HG03521 (cell line): ENCODE data around the gene CDC25C.

Experiments used
- ATAC-seq: cut with Tn5 transposase; IDR thresholded peaks from one replicate; pipeline ENCODE4 v1.9.1; 2021; ENCODE audit warnings: mild to moderate bottlenecking, moderate library complexity; ENCODE audit not compliant: unreplicated experiment

The CDC25C gene

GRCh38 chr5:138331449-138332368 is at the start of gene CDC25C:
CDC25C (minus strand) TSS chr5:138331804; CDS start chr5:138331180, 624 bp downstream.
- peak; percentile 99 for ATAC-seq

DNA sequence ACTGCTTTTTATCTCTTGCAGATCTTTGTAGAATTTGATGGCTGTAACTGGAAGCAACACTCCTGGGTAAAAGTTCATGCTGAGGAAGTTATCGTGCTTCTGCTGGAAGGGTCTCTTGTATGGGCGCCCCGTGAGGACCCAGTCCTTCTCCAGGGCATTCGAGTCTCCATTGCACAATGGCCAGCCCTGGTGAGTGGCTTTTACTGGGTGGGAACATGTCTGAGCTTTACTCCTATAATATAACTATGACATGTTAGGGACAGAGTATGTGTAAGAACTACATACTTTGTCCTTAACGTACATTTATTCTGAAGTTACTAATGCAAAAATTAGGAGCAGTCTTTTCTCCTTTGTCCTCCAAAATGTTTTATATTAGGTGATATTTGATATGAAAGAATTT is 41.0 kb upstream of the CDC25C start:
- no peak for ATAC-seq

DNA sequence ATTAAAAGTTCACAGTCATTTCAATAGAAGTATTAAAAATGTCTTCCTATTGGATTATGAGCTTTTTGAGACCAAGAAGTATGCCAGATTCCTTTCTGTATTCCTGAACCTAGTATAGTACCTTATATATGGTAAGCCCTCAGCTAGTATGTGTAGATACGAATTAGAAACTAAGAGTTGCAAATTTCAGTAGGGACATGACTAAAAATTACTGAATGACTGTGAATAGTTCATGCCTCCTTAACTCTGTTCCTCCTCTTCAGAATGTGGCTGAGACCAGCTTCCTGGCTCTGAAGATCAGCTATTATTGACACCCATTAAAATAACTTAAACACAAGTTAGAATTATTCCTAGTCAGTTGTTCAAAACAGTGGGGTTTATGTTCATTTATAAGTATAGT is 40.6 kb upstream of the CDC25C start:
- no peak for ATAC-seq

GRCh38 chr5:138371454-138371853 is 39.9 kb upstream of the CDC25C start:
- no peak for ATAC-seq

- ATAC-seq, result no peak
Observed at GRCh38 chr5:138370537-138370936, 38.9 kb upstream of the CDC25C start.

- ATAC-seq, result no peak
Observed at GRCh38 chr5:138369706-138370105, 38.1 kb upstream of the CDC25C start.

DNA sequence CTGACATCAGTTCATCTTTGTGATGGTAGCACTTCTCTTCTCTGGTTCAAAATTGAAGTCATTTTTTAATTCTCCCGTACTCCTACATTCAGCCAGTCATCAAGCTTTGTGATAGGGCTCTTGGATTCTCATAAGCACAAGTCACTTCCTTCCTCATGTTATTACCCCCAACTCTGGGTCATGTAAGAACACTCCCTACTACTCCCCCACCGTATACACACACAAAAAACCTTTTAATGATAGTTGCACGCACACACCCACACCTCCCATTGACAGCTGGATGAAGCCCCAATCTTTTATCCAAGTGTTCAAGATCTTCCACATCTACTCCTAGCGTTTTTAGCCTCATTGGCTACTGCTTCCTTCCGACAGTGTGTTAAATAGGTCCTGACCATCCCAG is 37.7 kb upstream of the CDC25C start:
- no peak for ATAC-seq

- ATAC-seq, result no peak
Observed at GRCh38 chr5:138366632-138367382, 35.2 kb upstream of the CDC25C start.

DNA sequence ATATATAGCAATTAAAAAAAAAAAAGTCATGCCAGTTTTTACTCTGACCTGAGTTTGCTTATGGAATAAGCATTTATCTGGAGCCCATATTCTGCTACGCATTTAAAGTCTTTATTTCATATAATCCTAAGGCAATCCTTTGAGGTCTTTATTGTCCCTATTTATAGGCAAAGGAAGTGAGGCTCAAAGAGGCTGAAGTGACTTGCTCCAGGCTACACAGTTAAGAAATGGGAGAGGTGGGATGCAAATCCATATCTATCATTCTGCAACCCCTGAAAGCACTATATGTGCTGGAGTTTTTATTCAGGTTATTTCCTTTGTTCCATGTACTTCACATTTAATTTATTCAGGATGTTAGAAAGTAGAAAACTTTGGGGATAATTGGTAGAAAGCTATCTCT is 33.0 kb upstream of the CDC25C start:
- ATAC-seq, result no peak

GRCh38 chr5:138360941-138361452 is 29.4 kb upstream of the CDC25C start:
- no peak for ATAC-seq

DNA sequence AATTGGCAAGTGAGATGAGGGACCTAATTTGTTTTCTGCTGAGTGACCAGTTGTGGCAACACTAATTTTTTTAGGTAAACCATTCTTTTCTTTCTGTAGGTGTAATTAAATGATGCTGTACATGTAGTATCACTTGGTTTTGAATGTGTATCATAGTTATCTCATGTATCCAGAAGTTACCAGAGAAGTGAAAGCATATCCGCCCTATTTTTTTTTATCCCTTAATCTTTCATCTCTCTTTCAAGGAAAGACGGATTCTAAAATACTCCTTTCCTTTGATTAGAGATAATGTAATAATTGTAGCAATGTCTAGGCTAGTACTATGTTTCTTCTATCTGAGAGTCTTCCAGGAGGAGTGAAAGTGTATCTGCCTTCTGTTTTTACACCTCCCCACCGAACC is 28.0 kb upstream of the CDC25C start:
- no peak for ATAC-seq

GRCh38 chr5:138354926-138355378 is 23.3 kb upstream of the CDC25C start:
- peak; percentile 31 for ATAC-seq

DNA sequence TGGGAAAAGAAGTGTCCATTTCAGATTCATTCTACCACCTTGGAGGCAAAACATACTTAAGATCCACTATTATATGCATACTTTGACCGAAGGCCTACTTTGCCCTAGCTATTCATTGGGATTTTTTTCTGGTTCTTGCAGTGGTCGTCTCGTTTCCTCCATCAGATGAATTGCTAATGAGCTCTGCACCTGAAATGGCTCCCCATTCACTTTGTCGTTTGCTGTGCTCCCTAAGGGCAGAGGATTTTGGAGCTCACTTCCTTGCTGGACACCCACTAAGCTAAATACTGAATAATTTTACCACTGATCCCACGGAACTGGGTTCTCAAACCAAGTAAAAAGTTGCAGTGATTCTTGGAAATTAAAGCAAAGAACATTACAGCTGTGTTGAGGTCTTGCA is 22.8 kb upstream of the CDC25C start:
- no peak for ATAC-seq

DNA sequence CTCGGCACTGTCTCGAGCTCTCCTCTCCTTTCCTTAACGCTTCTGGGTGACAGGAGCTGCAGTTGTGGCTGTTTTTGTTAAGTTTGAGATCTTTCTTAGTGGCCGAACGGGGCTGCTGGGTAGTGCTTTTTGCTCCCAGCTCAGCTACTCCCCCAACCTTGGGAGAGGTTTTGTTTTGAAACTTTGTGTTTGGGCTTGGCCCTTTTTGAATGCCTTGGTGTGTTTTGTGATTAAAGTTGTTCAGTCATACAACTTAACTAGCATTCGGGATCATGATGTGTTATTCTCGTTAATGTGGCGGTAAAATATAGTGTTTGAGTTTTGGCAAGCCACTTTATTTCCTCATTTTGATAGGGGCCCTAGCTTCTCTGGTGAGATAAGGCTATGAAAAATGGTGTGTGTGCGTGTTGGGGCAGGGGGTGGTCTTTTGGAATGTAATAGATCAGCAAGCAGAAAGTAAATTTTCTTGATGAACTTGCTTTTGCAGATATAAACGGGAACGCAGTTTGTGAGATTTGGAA is 22.0 kb upstream of the CDC25C start:
- no peak for ATAC-seq

DNA sequence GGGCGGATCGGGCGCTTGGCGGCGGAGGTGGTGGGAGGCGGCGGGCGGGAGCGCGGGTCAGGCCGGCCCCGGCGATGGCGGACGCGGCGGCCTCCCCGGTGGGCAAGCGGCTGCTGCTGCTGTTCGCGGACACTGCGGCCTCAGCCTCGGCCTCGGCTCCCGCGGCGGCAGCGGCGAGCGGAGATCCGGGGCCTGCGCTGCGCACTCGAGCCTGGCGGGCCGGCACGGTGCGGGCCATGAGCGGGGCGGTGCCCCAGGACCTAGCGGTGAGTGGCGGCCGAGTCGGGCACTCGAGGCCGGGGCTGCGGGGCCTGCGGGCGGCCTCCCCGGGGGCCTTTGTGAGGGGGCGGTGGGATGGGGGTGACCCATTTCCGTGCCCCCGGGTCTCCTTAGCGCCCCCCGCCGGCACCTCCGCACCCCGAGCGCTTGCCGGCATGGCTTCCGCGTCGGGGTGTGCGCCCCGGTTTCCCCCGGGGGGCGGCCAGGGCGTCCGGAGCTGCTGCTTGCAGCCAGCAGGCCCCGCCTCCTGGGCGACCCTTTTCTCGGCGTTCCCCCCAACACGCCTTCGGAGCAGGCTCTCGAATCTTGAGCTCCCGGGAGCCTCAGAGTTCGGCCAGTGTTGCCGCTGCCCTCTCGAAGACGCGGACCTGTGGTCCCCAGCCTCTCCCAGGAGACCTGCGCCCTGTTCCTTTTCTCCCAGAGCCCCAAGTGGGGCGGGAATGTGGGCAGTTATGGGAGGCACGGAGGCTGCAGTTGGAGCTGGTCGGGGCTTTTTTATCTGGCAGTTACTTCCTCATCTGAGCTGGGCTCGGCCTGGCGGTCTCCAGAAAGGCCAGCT is 21.3 kb upstream of the CDC25C start:
- peak; percentile 39 for ATAC-seq

- peak; percentile 71 for ATAC-seq
Observed at GRCh38 chr5:138352071-138352721, 20.6 kb upstream of the CDC25C start, which contains the start of gene KDM3B. KDM3B (plus strand) TSS chr5:138352685; CDS start chr5:138352796, 111 bp downstream.

GRCh38 chr5:138351517-138351916 is 19.9 kb upstream of the CDC25C start:
- no peak for ATAC-seq

DNA sequence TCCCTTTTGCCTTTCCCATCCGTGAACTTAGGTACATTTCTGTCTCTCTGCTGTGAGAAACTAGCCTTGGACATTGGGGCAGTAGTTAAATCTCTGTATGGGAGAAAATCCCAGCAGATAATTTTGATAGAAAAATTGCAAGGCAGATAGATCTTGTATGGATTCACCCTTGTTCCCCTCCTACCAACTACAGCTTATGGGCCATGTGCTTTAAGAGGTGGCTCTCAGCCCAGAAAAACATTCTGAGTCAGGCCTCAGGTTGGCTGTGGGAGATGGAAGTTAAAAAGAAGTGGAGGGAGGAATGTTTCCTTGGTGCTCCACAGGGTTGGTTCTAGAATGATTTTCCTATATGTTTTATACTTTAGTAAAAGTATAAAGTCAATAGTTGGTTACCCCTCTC is 19.5 kb upstream of the CDC25C start:
- no peak for ATAC-seq

DNA sequence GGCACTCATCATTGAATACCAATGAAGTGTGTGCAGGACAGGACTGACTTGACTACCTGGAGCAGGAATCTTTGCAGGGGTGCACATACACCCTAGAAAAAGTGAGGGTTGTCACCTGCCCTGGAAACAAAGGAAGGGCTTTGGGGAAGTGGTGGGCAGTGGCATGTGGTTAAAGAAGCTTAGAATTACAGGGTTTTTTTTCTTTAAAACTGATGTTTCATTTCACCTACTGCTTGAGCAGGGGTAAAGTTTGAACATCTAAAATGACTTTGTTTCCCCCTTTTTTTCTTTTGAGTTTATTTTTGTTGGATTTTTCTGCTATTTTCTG is 18.9 kb upstream of the CDC25C start:
- ATAC-seq, result no peak
